ENCODE results near the gene SLFN11.
"Not testable (repeated sequence)": the region's sequence is repeated elsewhere in the genome, so short reads cannot be mapped to it uniquely, and the experiment has no call there.

The SLFN11 gene

GRCh38 chr17:35352284-35352683, 21.1 kb downstream of the SLFN11 start:
- no peak for DNase-seq

GRCh38 chr17:35350493-35350892, 22.9 kb downstream of the SLFN11 start:
- DNase-seq = no peak

- no peak for DNase-seq
These were observed 27.3 kb downstream of the SLFN11 start for GRCh38 chr17:35345926-35346771.

- no peak for DNase-seq
These were observed 27.9 kb downstream of the SLFN11 start for GRCh38 chr17:35345445-35345925.

GRCh38 chr17:35344262-35344661, 29.2 kb downstream of the SLFN11 start:
- DNase-seq = no peak

- DNase-seq = no peak
These were observed 31.1 kb downstream of the SLFN11 start for GRCh38 chr17:35342276-35342675.

- DNase-seq = no peak
These were observed 31.9 kb downstream of the SLFN11 start for GRCh38 chr17:35341411-35341992.

- DNase-seq = no peak
These were observed 35.2 kb downstream of the SLFN11 start for GRCh38 chr17:35338230-35338629.

- DNase-seq = no peak
These were observed 36.1 kb downstream of the SLFN11 start for GRCh38 chr17:35337364-35337763.

- not testable (repeated sequence) for DNase-seq
These were observed 39.8 kb downstream of the SLFN11 start for GRCh38 chr17:35333578-35333977.

GRCh38 chr17:35322749-35323148, 50.7 kb downstream of the SLFN11 start:
- DNase-seq = no peak

GRCh38 chr17:35315971-35316370, 57.5 kb downstream of the SLFN11 start:
- DNase-seq = no peak

GRCh38 chr17:35315283-35315682, 58.1 kb downstream of the SLFN11 start:
- DNase-seq = no peak

- DNase-seq = no peak
These were observed 58.8 kb downstream of the SLFN11 start for GRCh38 chr17:35314415-35315216.

- no peak for DNase-seq
These were observed 59.5 kb downstream of the SLFN11 start for GRCh38 chr17:35313875-35314409.

- peak; percentile 61 for DNase-seq
These were observed 60.4 kb downstream of the SLFN11 start for GRCh38 chr17:35312790-35313711.

GRCh38 chr17:35312346-35312745, 61.1 kb downstream of the SLFN11 start:
- DNase-seq = no peak

GRCh38 chr17:35309345-35309744, 64.1 kb downstream of the SLFN11 start:
- not testable (repeated sequence) for DNase-seq
